IPS DF 19.7 (cell line): ENCODE data around the gene TBX5.

Experiments used
- DNase-seq: peaks from one replicate; pipeline ENCODE4 v3.0.0-alpha.2; 2013; ENCODE audit warnings: low read depth, low spot score

TBX5 gene

GRCh38 chr12:114320968-114321367 is 85.0 kb downstream of the TBX5 start:
- no peak for DNase-seq

DNA sequence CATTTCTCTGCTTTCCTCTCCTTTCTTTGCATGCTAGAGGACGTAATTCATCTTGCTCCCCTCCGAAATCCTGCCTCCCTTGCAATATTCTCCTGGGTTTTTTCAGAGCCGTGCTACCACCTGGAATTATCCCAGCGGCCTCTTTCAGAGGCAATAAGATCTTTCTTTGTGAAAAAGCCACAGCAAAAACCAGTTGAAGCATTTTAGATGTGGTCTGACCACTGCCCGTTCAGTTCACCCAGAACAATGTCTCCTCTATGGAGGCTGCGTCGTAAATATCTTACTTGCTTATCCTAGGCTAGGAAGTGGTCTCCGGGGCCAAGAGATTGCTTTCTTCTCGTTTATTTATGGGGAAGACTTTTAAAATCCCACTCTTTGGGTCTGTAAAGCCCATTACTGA is 85.8 kb downstream of the TBX5 start:
- no peak for DNase-seq

- no peak for DNase-seq
Measured at GRCh38 chr12:114319422-114319821, 86.5 kb downstream of the TBX5 start.

GRCh38 chr12:114318984-114319383 is 87.0 kb downstream of the TBX5 start:
- DNase-seq = no peak

- no peak for DNase-seq
Measured at GRCh38 chr12:114316076-114316475, 89.9 kb downstream of the TBX5 start.

- no peak for DNase-seq
Measured at GRCh38 chr12:114314974-114315720, 90.8 kb downstream of the TBX5 start.

DNA sequence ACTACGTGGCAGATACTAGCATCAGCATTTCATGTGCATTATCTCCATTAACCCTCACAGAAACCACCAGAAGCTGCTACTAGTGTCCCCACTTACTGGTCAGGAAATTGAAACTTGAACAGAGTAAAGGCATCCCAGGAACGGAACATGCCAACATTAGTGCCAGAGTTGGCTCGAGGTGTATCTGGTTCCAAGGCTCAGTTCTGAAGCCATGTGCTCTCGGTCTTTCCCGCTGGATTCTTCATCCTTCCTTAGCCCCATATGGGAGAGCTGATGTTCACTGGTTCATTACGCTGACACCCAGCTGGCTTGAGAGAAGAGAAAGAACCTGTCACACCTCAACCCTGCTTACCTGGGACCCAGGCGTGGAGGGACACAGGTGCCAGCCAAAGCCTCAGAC is 91.5 kb downstream of the TBX5 start:
- no peak for DNase-seq

- DNase-seq = no peak
Measured at GRCh38 chr12:114313910-114314309, 92.0 kb downstream of the TBX5 start.

- no peak for DNase-seq
Measured at GRCh38 chr12:114311974-114312373, 94.0 kb downstream of the TBX5 start.

GRCh38 chr12:114306646-114307045 is 99.3 kb downstream of the TBX5 start:
- DNase-seq = no peak

DNA sequence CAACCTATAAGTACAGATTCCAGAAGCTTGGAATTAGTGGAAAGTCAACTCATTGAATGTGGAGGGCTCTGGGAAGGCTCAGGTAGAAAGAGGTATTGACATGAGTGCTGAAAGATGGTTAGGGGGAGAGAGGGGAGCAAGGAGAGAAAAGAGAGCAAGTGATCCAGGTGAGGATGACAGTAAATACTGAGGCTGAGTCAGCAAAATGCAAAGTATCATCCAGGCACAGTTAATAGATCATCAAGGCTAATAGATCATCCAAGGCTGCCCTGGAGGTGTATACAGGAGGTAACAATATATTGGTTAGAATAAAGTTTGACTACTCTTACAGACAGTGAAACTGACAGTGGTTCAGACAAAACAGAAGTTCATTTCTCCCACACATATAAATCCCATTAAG is 100.5 kb downstream of the TBX5 start:
- DNase-seq = no peak
